Measurements from ENCODE around the gene XIAP.
"Not testable (repeated sequence)": the region's sequence is repeated elsewhere in the genome, so short reads cannot be mapped to it uniquely, and the experiment has no call there.

Gene XIAP

DNA sequence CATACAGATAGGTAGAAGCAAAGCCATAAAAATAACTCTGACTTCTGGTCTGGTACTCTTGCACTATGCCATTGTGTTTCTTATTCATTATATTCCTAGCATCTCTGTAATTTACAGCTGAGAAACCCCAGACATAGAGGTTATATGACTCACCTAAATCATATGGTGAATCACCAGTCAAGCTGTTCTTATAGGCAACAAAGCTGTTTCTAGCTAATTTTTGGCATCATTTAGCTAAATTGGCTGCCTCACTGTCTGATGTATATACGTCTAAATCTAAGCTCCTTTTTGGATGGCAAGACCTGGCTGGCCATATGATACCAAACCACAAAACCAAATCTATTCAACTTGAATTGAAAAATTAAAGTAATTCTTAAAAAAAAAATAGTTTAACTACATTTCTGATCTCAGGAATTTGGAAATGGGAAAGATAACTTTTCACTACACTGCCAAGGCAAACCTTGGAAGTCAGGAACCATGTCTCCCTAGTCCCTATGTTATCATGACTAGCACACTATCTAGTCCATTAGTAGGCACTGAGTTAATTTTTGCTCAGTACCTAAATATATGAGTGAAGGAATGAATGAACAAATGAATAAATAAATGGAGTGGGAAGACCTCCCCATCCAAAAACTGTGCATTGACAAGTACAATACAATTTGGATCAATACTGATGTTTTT, 60.4 kb downstream of the XIAP start:
- H3K9me3 ChIP-seq (ENCODE audit: control insufficient read depth, low read length): no peaks in the 10 kb centered on the region
- no peaks in the 10 kb centered on the region for H3K79me2 ChIP-seq
- no peak overlapping the region for H3K4me2 ChIP-seq (ENCODE audit: low read length)
- H3K9ac ChIP-seq: no peak overlapping the region
- no peaks in the 10 kb centered on the region for H3K36me3 ChIP-seq (ENCODE audit: control insufficient read depth, insufficient read depth, low read length)
- H2AFZ ChIP-seq: no peak overlapping the region
- no peaks in the 10 kb centered on the region for H3K4me1 ChIP-seq
- no peak overlapping the region for H3K4me3 ChIP-seq (ENCODE audit: low read depth, low read length)
- TF ChIP-seq, protein P1, sequence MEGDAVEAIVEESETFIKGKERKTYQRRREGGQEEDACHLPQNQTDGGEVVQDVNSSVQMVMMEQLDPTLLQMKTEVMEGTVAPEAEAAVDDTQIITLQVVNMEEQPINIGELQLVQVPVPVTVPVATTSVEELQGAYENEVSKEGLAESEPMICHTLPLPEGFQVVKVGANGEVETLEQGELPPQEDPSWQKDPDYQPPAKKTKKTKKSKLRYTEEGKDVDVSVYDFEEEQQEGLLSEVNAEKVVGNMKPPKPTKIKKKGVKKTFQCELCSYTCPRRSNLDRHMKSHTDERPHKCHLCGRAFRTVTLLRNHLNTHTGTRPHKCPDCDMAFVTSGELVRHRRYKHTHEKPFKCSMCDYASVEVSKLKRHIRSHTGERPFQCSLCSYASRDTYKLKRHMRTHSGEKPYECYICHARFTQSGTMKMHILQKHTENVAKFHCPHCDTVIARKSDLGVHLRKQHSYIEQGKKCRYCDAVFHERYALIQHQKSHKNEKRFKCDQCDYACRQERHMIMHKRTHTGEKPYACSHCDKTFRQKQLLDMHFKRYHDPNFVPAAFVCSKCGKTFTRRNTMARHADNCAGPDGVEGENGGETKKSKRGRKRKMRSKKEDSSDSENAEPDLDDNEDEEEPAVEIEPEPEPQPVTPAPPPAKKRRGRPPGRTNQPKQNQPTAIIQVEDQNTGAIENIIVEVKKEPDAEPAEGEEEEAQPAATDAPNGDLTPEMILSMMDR (IDR thresholded peaks at IDR 0.05): no peak
- H3K27me3 ChIP-seq (ENCODE audit: control insufficient read depth, insufficient read depth, low read length): no peaks in the 10 kb centered on the region
- H3K27ac ChIP-seq: no peak overlapping the region

DNA sequence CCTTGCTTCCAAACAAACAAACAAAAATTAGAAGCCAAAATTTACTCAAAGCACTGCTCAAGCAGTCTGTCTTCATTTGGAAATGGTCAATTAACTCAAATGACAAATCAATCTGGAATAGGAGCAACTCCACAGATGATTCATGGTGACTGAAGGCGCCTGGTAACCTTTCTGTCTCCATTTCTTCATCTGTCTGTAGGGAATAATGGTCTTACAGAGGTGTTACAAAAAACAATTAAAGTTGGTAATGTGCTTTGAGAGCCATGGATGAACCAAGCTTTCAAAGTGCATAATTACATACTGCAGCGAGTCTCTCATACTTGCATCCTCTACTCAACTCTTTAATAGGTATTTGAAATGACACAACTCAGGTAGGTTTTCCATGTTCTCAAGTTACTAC, 63.4 kb downstream of the XIAP start:
- no peaks in the 10 kb centered on the region for H3K9me3 ChIP-seq (ENCODE audit: control insufficient read depth, low read length)
- no peaks in the 10 kb centered on the region for H3K4me1 ChIP-seq
- no peak overlapping the region for H3K27ac ChIP-seq
- H3K4me2 ChIP-seq (ENCODE audit: low read length): no peak overlapping the region
- H3K27me3 ChIP-seq (ENCODE audit: control insufficient read depth, insufficient read depth, low read length): no peaks in the 10 kb centered on the region
- no peak overlapping the region for H3K9ac ChIP-seq
- H3K36me3 ChIP-seq (ENCODE audit: control insufficient read depth, insufficient read depth, low read length): no peaks in the 10 kb centered on the region
- no peaks in the 10 kb centered on the region for H3K79me2 ChIP-seq
- TF ChIP-seq, protein P1 (IDR thresholded peaks at IDR 0.05): no peak
- no peak overlapping the region for H2AFZ ChIP-seq
- no peak overlapping the region for H3K4me3 ChIP-seq (ENCODE audit: low read depth, low read length)

DNA sequence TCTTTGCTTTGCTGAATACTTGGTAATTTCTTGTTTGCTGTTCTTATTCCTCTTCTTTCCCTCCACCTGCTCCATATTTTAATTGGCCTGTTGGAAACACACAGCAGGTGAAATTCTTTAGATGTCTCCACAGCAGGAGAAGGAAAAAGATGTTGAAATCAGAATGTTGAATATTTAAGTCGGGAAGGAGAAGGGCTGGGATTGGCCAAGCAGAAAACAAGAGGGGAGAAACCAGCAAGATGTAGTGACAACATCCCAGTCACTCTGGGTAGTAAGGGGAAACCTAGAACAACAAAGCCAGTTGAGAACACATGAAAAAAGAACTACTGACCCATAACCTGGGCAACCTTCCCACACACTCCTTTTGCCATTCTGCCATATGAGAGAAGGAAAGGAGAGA, 64.3 kb downstream of the XIAP start:
- H3K36me3 ChIP-seq (ENCODE audit: control insufficient read depth, insufficient read depth, low read length): no peaks in the 10 kb centered on the region
- TF ChIP-seq, protein P1 (IDR thresholded peaks at IDR 0.05): no peak

DNA sequence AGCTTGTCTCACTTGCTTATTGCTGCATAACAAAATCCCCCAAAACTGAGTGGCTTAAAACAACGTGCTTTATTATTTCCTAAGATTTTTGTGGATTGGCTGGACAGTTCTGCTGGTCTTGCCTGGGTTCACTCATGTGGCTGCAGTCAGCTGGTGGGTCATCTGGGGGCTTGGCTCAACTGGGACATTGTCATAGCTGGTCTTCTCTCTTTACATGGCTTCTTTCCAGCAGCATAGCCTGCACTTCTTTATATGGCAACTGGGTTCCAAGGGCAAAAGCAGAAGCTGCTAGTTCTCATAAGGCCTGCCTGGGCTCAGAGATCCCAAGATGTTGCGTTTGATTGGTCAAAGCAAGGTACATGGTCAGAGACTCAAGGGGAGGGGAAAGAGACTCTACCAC, 68.0 kb downstream of the XIAP start:
- no peak overlapping the region for H3K27ac ChIP-seq
- no peaks in the 10 kb centered on the region for H3K79me2 ChIP-seq
- TF ChIP-seq, protein P1 (IDR thresholded peaks at IDR 0.05): no peak
- no peaks in the 10 kb centered on the region for H3K27me3 ChIP-seq (ENCODE audit: control insufficient read depth, insufficient read depth, low read length)
- no peaks in the 10 kb centered on the region for H3K36me3 ChIP-seq (ENCODE audit: control insufficient read depth, insufficient read depth, low read length)
- no peak overlapping the region for H3K4me3 ChIP-seq (ENCODE audit: low read depth, low read length)
- H3K4me2 ChIP-seq (ENCODE audit: low read length): no peak overlapping the region
- H3K9me3 ChIP-seq (ENCODE audit: control insufficient read depth, low read length): no peaks in the 10 kb centered on the region
- H3K4me1 ChIP-seq: no peaks in the 10 kb centered on the region
- no peak overlapping the region for H3K9ac ChIP-seq
- no peak overlapping the region for H2AFZ ChIP-seq

More for the DNA sequence above, 64.3 kb downstream of the XIAP start:
- no peak overlapping the region for H2AFZ ChIP-seq
- no peak overlapping the region for H3K4me2 ChIP-seq (ENCODE audit: low read length)
- H3K9me3 ChIP-seq (ENCODE audit: control insufficient read depth, low read length): no peaks in the 10 kb centered on the region
- H3K27ac ChIP-seq: no peak overlapping the region
- no peak overlapping the region for H3K9ac ChIP-seq
- H3K79me2 ChIP-seq: no peaks in the 10 kb centered on the region
- H3K4me1 ChIP-seq: no peaks in the 10 kb centered on the region
- H3K27me3 ChIP-seq (ENCODE audit: control insufficient read depth, insufficient read depth, low read length): no peaks in the 10 kb centered on the region
- H3K4me3 ChIP-seq (ENCODE audit: low read depth, low read length): no peak overlapping the region

DNA sequence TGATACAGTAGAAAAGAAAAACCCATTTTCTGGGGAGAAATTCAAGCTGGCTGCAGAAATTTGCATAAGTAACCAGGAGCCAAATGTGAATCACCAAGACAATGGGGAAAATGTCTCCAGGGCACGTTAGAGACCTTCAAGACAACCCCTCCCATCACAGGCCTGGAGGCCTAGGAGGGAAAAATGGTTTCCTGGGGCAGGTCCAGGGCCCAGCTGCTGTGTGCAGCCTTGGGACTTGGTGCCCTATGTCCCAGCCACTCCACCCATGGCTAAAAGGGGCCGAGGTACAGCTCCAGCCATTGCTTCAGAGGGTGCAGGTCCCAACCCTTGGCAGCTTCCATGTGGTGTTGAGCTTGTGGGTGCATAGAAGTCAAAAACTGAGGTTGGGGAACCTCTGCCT, 72.2 kb downstream of the XIAP start:
- H3K4me2 ChIP-seq (ENCODE audit: low read length); H3K36me3 ChIP-seq (ENCODE audit: control insufficient read depth, insufficient read depth, low read length); H2AFZ ChIP-seq; H3K9ac ChIP-seq; H3K79me2 ChIP-seq; H3K9me3 ChIP-seq (ENCODE audit: control insufficient read depth, low read length); H3K4me3 ChIP-seq (ENCODE audit: low read depth, low read length); H3K4me1 ChIP-seq; H3K27ac ChIP-seq; H3K27me3 ChIP-seq (ENCODE audit: control insufficient read depth, insufficient read depth, low read length): not testable (repeated sequence)

All from parathyroid adenoma (tissue), 2 donors.